SK-N-SH treated with all-trans-retinoic acid at 6 μM for 48 hours (cell line): Measurements from ENCODE around the gene CPTP.

Source experiments
- ATAC-seq: fragments of 200-7000 bp; cut with Tn5 transposase; 3 replicates; pipeline ENCODE4 v1.9.1; 2020; ENCODE audit warnings: mild to moderate bottlenecking, moderate library complexity
- ARNTL ChIP-seq: fragments of 450-650 bp; formaldehyde crosslinking; IDR thresholded peaks from 2 replicates; pipeline ENCODE4 v1.5.0; 2020; ENCODE audit warnings: low read depth, mild to moderate bottlenecking, moderate library complexity, borderline replicate concordance
- CSRNP3 ChIP-seq: fragments of 250-450 bp; sonication (Bioruptor Pico); IDR thresholded peaks from 2 replicates; pipeline ENCODE4 v1.5.1; 2021; ENCODE audit warnings: mild to moderate bottlenecking, moderate library complexity
- ESRRG ChIP-seq: fragments of 250-450 bp; sonication (Bioruptor Pico); IDR thresholded peaks from 2 replicates; pipeline ENCODE4 v1.6.1; 2021; ENCODE audit warnings: mild to moderate bottlenecking
- GLIS3 ChIP-seq: fragments of 250-450 bp; sonication (Bioruptor Pico); IDR thresholded peaks from 2 replicates; pipeline ENCODE4 v1.5.0; 2020; ENCODE audit warnings: mild to moderate bottlenecking, moderate library complexity
- ISL1 ChIP-seq: fragments of 250-450 bp; sonication (Bioruptor Pico); IDR thresholded peaks from 2 replicates; pipeline ENCODE4 v2.1.2; 2022; ENCODE audit warnings: mild to moderate bottlenecking, moderate library complexity
- OSR1 ChIP-seq: fragments of 250-450 bp; sonication (Bioruptor Pico); IDR thresholded peaks from 2 replicates; pipeline ENCODE4 v1.8.0; 2022; ENCODE audit warnings: moderate library complexity, mild to moderate bottlenecking, inconsistent platforms
- PATZ1 ChIP-seq: fragments of 250-450 bp; sonication (Bioruptor Pico); IDR thresholded peaks from 2 replicates; pipeline ENCODE4 v1.8.0; 2020; ENCODE audit warnings: mild to moderate bottlenecking, moderate library complexity, borderline replicate concordance
- POU6F1 ChIP-seq: fragments of 250-450 bp; sonication (Bioruptor Pico); IDR thresholded peaks from 2 replicates; pipeline ENCODE4 v1.8.0; 2021; ENCODE audit warnings: low read depth, mild to moderate bottlenecking, moderate library complexity, borderline replicate concordance
- PPARA ChIP-seq: fragments of 250-450 bp; sonication (Bioruptor Pico); IDR thresholded peaks from 2 replicates; pipeline ENCODE4 v1.5.0; 2020; ENCODE audit warnings: mild to moderate bottlenecking, borderline replicate concordance
- RARB ChIP-seq: fragments of 250-450 bp; sonication (Bioruptor Pico); IDR thresholded peaks from 2 replicates; pipeline ENCODE4 v1.8.0; 2021; ENCODE audit warnings: mild to moderate bottlenecking, moderate library complexity
- SNAI2 ChIP-seq: fragments of 250-450 bp; sonication (Bioruptor Pico); IDR thresholded peaks from 2 replicates; pipeline ENCODE4 v1.5.0; 2020; ENCODE audit warnings: mild to moderate bottlenecking, moderate library complexity
- TCF4 ChIP-seq: fragments of 250-450 bp; sonication (Bioruptor Pico); IDR thresholded peaks from 2 replicates; pipeline ENCODE4 v1.8.0; 2021; ENCODE audit warnings: mild to moderate bottlenecking, moderate library complexity, borderline replicate concordance
- TOX ChIP-seq: fragments of 250-450 bp; sonication (Bioruptor Pico); IDR thresholded peaks from 2 replicates; pipeline ENCODE4 v1.8.0; 2021; ENCODE audit warnings: mild to moderate bottlenecking, moderate library complexity, borderline replicate concordance
- ZFP3 ChIP-seq: fragments of 250-450 bp; sonication (Bioruptor Pico); IDR thresholded peaks from 2 replicates; pipeline ENCODE4 v1.5.0; 2020; ENCODE audit warnings: mild to moderate bottlenecking, moderate library complexity
- ZFP30 ChIP-seq: fragments of 450-650 bp; formaldehyde crosslinking; IDR thresholded peaks from 2 replicates; pipeline ENCODE4 v1.5.0; 2022; ENCODE audit warnings: mild to moderate bottlenecking, moderate library complexity
- ZNF565 ChIP-seq: fragments of 450-650 bp; formaldehyde crosslinking; conservative IDR thresholded peaks from 2 replicates; pipeline ENCODE4 v1.5.0; 2020; ENCODE audit warnings: low read depth, mild to moderate bottlenecking, moderate library complexity
- ZNF70 ChIP-seq: fragments of 450-650 bp; formaldehyde crosslinking; IDR thresholded peaks from 2 replicates; pipeline ENCODE4 v1.5.0; 2020; ENCODE audit warnings: mild to moderate bottlenecking, moderate library complexity
- ZNF8 ChIP-seq: fragments of 450-650 bp; formaldehyde crosslinking; IDR thresholded peaks from 2 replicates; pipeline ENCODE4 v1.5.0; 2020; ENCODE audit warnings: mild to moderate bottlenecking, moderate library complexity

CPTP gene

GRCh38 chr1:1306070-1306660, 18.4 kb upstream of the CPTP start:
- ATAC-seq: peak; percentile 1; the same call in 2 of the 3 replicates
- TF ChIP-seq ZFP30 (CRISPR knock-in tag) (no peak), GLIS3 (CRISPR knock-in tag) (no peak), ESRRG (no peak), OSR1 (no peak), PATZ1 (no peak), ARNTL (CRISPR knock-in tag) (no peak), TCF4 (CRISPR knock-in tag) (no peak), CSRNP3 (CRISPR knock-in tag) (no peak), PPARA (no peak), ISL1 (no peak)

GRCh38 chr1:1306661-1307260, 17.8 kb upstream of the CPTP start:
- TF ChIP-seq GLIS3 (CRISPR knock-in tag) (no peak), ZFP3 (CRISPR knock-in tag) (no peak), ZNF8 (no peak), RARB (CRISPR knock-in tag) (no peak), SNAI2 (CRISPR knock-in tag) (no peak), POU6F1 (CRISPR knock-in tag) (no peak), ZNF70 (CRISPR knock-in tag) (no peak), ISL1 (no peak), ARNTL (CRISPR knock-in tag) (no peak), PPARA (no peak)
- no peak for ATAC-seq

- no peak for TF ChIP-seq ARNTL (CRISPR knock-in tag)
- no peak for TF ChIP-seq ZNF70 (CRISPR knock-in tag)
- no peak for TF ChIP-seq PATZ1
- no peak for TF ChIP-seq TCF4 (CRISPR knock-in tag)
- ATAC-seq: no peak
Measured at GRCh38 chr1:1307261-1307922, 17.2 kb upstream of the CPTP start.

GRCh38 chr1:1307923-1308755, 16.5 kb upstream of the CPTP start, which contains the start of the genes ACAP3 and PUSL1:
Gene ACAP3 (minus strand): TSS chr1:1307930. CDS start chr1:1307815, 115 bp downstream.
Gene PUSL1 (plus strand): TSS chr1:1308597. CDS start chr1:1308644, 47 bp downstream.
- TF ChIP-seq ZFP3 (CRISPR knock-in tag) (no peak), RARB (CRISPR knock-in tag) (no peak), CSRNP3 (CRISPR knock-in tag) (no peak), TOX (no peak), ZNF565 (CRISPR knock-in tag) (no peak), PPARA (no peak)
- TF ChIP-seq, all 23 proteins: peak for 0
- peak; percentile 56 for ATAC-seq
